HFFc6 (cell line): ENCODE data around the gene RRAS. TPM values are rescaled to one million over a fixed set of nuclear protein-coding genes. Genes with fewer than 3 reads are reported as not detected.
A peak's percentile ranks its signal among the peaks of the same experiment; 100 is the strongest.

ENCODE experiments used
- DNase-seq: peaks from one replicate; pipeline ENCODE4 v3.0.0-alpha.2; 2018
- H3K27ac Mint-ChIP-seq: 2 replicates; pipeline ENCODE4 v1.8.0; 2020; ENCODE audit warnings: mild to moderate bottlenecking, mixed read lengths
- H3K27me3 Mint-ChIP-seq: 2 replicates; pipeline ENCODE4 v1.8.0; 2021; ENCODE audit warnings: mild to moderate bottlenecking, moderate library complexity, mixed read lengths; ENCODE audit not compliant: insufficient read depth
- H3K36me3 Mint-ChIP-seq: 2 replicates; pipeline ENCODE4 v1.8.0; 2021; ENCODE audit warnings: low read depth, mixed read lengths
- H3K4me1 Mint-ChIP-seq: 2 replicates; pipeline ENCODE4 v1.8.0; 2020; ENCODE audit warnings: low read depth, mixed read lengths
- H3K4me3 Mint-ChIP-seq: 2 replicates; pipeline ENCODE4 v1.8.0; 2020; ENCODE audit warnings: mild to moderate bottlenecking, moderate library complexity, mixed read lengths
- H3K9me3 Mint-ChIP-seq: 2 replicates; pipeline ENCODE4 v1.8.0; 2020; ENCODE audit warnings: mild to moderate bottlenecking, mixed read lengths
- CTCF ChIP-seq: fragments of 200-600 bp; sonication (generic); IDR thresholded peaks from 2 replicates; pipeline ENCODE4 v1.5.0; 2021; ENCODE audit warnings: antibody characterized with exemption, mild to moderate bottlenecking
- total RNA-seq, 6 experiments: library from RNA; stranded (reverse); fragmentation: NEBNext Ultra II Directional; extraction: Animal tissue kit (Norgen Biotek cat#: 25700); gene quantifications; 2 replicates in 1 of 6; 3 replicates in 5 of 6; pipeline ENCODE4 v1.2.3, GENCODE V29; 2021

RRAS gene
- total RNA-seq, 6 experiments from 2014 or later = 130 to 162 (median 133) TPM

GRCh38 chr19:49654581-49654980, 14.6 kb upstream of the RRAS start:
- Mint-ChIP-seq H3K9me3 (no peaks in the 10 kb centered on the region), H3K27me3 (peaks cover 4% of the 10 kb centered on the region), H3K27ac (no peak overlapping the region), H3K36me3 (peaks cover 11% of the 10 kb centered on the region), H3K4me1 (no peaks in the 10 kb centered on the region), H3K4me3 (no peak overlapping the region)
- DNase-seq = no peak
- TF ChIP-seq CTCF = no peak

DNA sequence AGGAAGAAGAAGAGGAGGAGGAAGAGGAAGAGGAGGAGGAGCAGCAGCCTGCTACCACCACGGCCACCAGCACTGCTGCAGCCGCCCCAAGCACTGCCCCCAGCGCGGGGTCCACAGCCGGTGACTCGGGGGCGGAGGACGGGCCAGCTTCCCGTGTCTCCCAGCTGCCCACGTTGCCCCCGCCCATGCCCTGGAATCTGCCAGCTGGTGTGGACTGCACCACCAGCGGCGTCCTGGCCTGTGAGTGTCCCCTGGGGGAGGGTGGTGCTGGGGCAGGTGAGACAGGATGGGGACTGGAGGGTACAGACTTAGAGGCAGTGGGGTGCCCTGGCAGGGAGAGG, 13.5 kb upstream of the RRAS start:
- no peaks in the 10 kb centered on the region for H3K9me3 Mint-ChIP-seq
- H3K27me3 Mint-ChIP-seq = peaks cover 4% of the 10 kb centered on the region
- TF ChIP-seq CTCF = no peak
- H3K4me1 Mint-ChIP-seq = no peaks in the 10 kb centered on the region
- no peak overlapping the region for H3K4me3 Mint-ChIP-seq
- peak overlapping the region; percentile 36; the same call in 1 of the 2 replicates for H3K27ac Mint-ChIP-seq
- peaks cover 17% of the 10 kb centered on the region for H3K36me3 Mint-ChIP-seq
- no peak for DNase-seq

- DNase-seq = no peak
- TF ChIP-seq CTCF = no peak
- Mint-ChIP-seq H3K27ac (no peak overlapping the region), H3K27me3 (peaks cover 4% of the 10 kb centered on the region), H3K9me3 (no peaks in the 10 kb centered on the region), H3K36me3 (peaks cover 15% of the 10 kb centered on the region), H3K4me1 (no peaks in the 10 kb centered on the region), H3K4me3 (no peak overlapping the region)
Observed at GRCh38 chr19:49652551-49653465, 12.9 kb upstream of the RRAS start.

DNA sequence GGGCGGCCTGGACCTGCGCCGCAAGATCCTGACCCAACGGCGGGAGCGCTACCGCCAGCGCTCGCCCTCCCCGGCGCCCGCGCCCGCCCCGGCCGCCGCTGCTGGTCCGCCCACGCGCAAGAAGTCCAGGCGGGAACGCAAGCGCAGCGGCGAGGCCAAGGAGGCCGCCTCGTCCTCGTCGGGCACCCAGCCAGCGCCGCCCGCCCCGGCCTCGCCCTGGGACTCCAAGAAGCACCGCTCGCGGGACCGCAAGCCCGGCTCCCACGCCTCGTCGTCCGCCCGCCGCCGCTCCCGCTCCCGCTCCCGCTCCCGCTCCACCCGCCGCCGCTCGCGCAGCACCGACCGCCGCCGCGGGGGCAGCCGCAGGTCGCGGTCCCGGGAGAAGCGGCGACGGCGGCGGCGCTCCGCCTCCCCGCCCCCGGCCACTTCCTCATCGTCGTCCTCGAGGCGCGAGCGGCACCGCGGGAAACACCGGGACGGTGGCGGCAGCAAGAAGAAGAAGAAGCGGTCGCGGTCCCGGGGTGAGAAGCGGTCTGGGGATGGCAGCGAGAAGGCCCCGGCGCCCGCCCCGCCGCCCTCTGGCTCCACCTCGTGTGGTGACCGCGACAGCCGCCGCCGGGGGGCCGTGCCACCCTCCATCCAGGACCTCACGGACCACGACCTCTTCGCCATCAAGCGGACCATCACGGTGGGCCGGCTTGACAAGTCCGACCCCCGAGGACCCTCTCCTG, 12.0 kb upstream of the RRAS start:
- no peak for TF ChIP-seq CTCF
- DNase-seq = no peak
- Mint-ChIP-seq H3K27me3 (peaks cover 4% of the 10 kb centered on the region), H3K4me1 (no peaks in the 10 kb centered on the region), H3K4me3 (no peak overlapping the region), H3K27ac (no peak overlapping the region), H3K9me3 (no peaks in the 10 kb centered on the region), H3K36me3 (peaks cover 12% of the 10 kb centered on the region)

DNA sequence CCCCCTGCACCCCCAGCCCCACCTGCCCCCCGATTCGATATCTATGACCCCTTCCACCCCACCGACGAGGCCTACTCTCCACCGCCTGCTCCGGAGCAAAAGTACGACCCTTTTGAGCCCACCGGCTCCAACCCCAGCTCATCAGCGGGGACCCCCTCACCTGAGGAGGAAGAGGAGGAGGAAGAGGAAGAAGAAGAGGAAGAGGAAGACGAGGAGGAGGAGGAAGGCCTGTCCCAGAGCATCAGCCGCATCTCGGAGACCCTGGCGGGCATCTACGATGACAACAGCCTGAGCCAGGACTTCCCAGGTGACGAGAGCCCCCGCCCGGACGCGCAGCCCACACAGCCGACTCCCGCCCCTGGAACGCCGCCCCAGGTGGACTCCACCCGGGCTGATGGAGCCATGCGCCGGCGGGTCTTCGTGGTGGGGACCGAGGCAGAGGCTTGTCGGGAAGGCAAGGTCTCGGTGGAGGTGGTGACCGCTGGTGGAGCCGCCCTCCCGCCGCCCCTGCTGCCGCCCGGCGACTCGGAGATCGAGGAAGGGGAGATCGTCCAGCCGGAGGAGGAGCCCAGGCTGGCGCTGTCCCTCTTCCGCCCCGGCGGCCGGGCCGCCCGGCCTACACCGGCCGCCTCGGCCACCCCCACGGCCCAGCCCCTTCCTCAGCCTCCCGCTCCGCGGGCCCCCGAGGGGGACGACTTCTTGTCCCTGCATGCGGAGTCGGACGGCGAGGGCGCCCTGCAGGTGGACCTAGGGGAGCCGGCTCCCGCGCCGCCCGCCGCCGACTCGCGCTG, 11.3 kb upstream of the RRAS start:
- Mint-ChIP-seq H3K4me1 (no peaks in the 10 kb centered on the region), H3K27ac (no peak overlapping the region), H3K9me3 (no peaks in the 10 kb centered on the region), H3K4me3 (no peak overlapping the region), H3K27me3 (peaks cover 4% of the 10 kb centered on the region), H3K36me3 (peaks cover 16% of the 10 kb centered on the region)
- TF ChIP-seq CTCF = no peak
- no peak for DNase-seq
